HCT116 (cell line): ENCODE measurements around the gene TBC1D22B. TPM values are rescaled to one million over a fixed set of nuclear protein-coding genes. Genes with fewer than 3 reads are reported as not detected.

Source experiments
- ATAC-seq: fragments of 200-7000 bp; cut with Tn5 transposase; 2 replicates; pipeline ENCODE4 v1.9.1; 2020; ENCODE audit warnings: mild to moderate bottlenecking, moderate library complexity
- BruUV-seq: library from RNA; stranded (reverse); fragments of 400-500 nt; replicated peaks from 2 replicates; lab custom pipeline; 2021; lab: Mats Ljungman, UMichigan
- CTCF ChIA-PET: fragments of 300-600 bp; sonication (Branson Sonifier 250); formaldehyde crosslinking; loops from one replicate; lab custom pipeline; 2021; ENCODE audit warnings: antibody characterized with exemption; lab: Charles Lee
- POLR2A ChIA-PET: fragments of 300-600, 350-600 bp; sonication (Branson Sonifier 250); formaldehyde crosslinking; loops from one replicate; lab custom pipeline; 2021; ENCODE audit warnings: antibody characterized with exemption; lab: Charles Lee
- RAD21 ChIA-PET, 2 experiments: fragments of 300-600 bp; sonication (Branson Sonifier 250); formaldehyde crosslinking; loops; one replicate each; lab custom pipeline; 2023; ENCODE audit warnings: low total read pairs in 2 of 2; ENCODE audit not compliant: uncharacterized antibody in 2 of 2, unreplicated experiment in 2 of 2, low non-redundant PET in 1 of 2; lab: Charles Lee
- DNase-seq: peaks from one replicate; pipeline ENCODE4 v3.0.0-alpha.2; 2010; ENCODE audit warnings: low read depth, low spot score
- H2AFZ ChIP-seq: fragments of 200-600 bp; shearing (Covaris generic), sonication (generic); 2 replicates; pipeline ENCODE4 v1.6.1; 2017; ENCODE audit warnings: low read depth, mixed run types, mixed read lengths, antibody characterized with exemption, low read length; ENCODE audit not compliant: poor library complexity, severe bottlenecking
- H3K27ac ChIP-seq: 2 replicates; pipeline ENCODE4 v1.5.1; 2012; ENCODE audit warnings: low read depth, low read length
- H3K27me3 ChIP-seq: fragments of 200-600 bp; sonication (generic); 2 replicates; pipeline ENCODE4 v1.6.1; 2016; ENCODE audit warnings: mixed run types, low read length, mixed read lengths; ENCODE audit not compliant: insufficient read depth
- H3K36me3 ChIP-seq, 2 experiments: fragments of 200-500 bp in 1 of 2; fragments of 200-600 bp in 1 of 2; sonication (Bioruptor generic) in 1 of 2; sonication (generic) in 1 of 2; 2 replicates each; pipeline versions ENCODE4 v1.5.1 to v1.6.1; 2014 to 2016; ENCODE audit warnings: low read length in 2 of 2, inconsistent platforms in 1 of 2, mixed read lengths in 1 of 2, mixed run types in 1 of 2; ENCODE audit not compliant: insufficient read depth in 2 of 2, control insufficient read depth in 1 of 2
- H3K4me1 ChIP-seq, 2 experiments: fragments of 200-600 bp in 1 of 2; sonication (generic) in 1 of 2; 2 replicates each; pipeline versions ENCODE4 v1.5.1 to v1.6.1; 2012 to 2017; ENCODE audit warnings: low read length in 2 of 2, inconsistent platforms in 1 of 2, mild to moderate bottlenecking in 1 of 2, mixed read lengths in 1 of 2, mixed run types in 1 of 2, moderate library complexity in 1 of 2; ENCODE audit not compliant: insufficient read depth in 2 of 2, control insufficient read depth in 1 of 2
- H3K4me2 ChIP-seq: fragments of 200-600 bp; sonication (generic); 2 replicates; pipeline ENCODE4 v1.6.1; 2017; ENCODE audit warnings: mixed run types, low read length, mixed read lengths
- H3K4me3 ChIP-seq, 2 experiments: fragments of 200-600 bp in 1 of 2; sonication (generic) in 1 of 2; replicated peaks in 1 of 2; 2 replicates each; pipeline ENCODE4 v1.5.1; 2011 to 2016; ENCODE audit warnings: low read length in 2 of 2, control low read depth in 1 of 2, low read depth in 1 of 2, mild to moderate bottlenecking in 1 of 2, mixed read lengths in 1 of 2, mixed run types in 1 of 2
- H3K79me2 ChIP-seq: fragments of 200-600 bp; sonication (generic); 2 replicates; pipeline ENCODE4 v1.6.1; 2017; ENCODE audit warnings: mild to moderate bottlenecking, mixed run types, low read length, moderate library complexity, mixed read lengths; ENCODE audit not compliant: insufficient read depth
- H3K9ac ChIP-seq: fragments of 200-600 bp; sonication (generic); 2 replicates; pipeline ENCODE4 v1.6.1; 2016; ENCODE audit warnings: low read length, mixed read lengths
- H3K9me2 ChIP-seq: fragments of 200-600 bp; sonication (generic), shearing (Covaris generic); 2 replicates; pipeline ENCODE4 v1.6.1; 2017; ENCODE audit warnings: mixed run types, mild to moderate bottlenecking, moderate library complexity; ENCODE audit not compliant: insufficient read depth
- H3K9me3 ChIP-seq, 2 experiments: fragments of 200-500 bp in 1 of 2; fragments of 200-600 bp in 1 of 2; sonication (Bioruptor generic) in 1 of 2; sonication (generic) in 1 of 2; 2 replicates each; pipeline ENCODE4 v1.6.1; 2014 to 2017; ENCODE audit warnings: low read length in 2 of 2, mixed read lengths in 2 of 2, inconsistent platforms in 1 of 2, low read depth in 1 of 2, mild to moderate bottlenecking in 1 of 2, mixed run types in 1 of 2, moderate library complexity in 1 of 2; ENCODE audit not compliant: control insufficient read depth in 1 of 2, insufficient read depth in 1 of 2
- H4K20me1 ChIP-seq: fragments of 200-600 bp; sonication (generic), shearing (Covaris generic); 2 replicates; pipeline ENCODE4 v1.6.1; 2017; ENCODE audit warnings: mixed run types, mild to moderate bottlenecking, moderate library complexity; ENCODE audit not compliant: insufficient read depth
- CEBPB ChIP-seq: IDR thresholded peaks from 2 replicates; pipeline ENCODE4 v1.6.1; 2012; ENCODE audit warnings: low read depth
- EGR1 ChIP-seq: IDR thresholded peaks from 2 replicates; pipeline ENCODE4 v1.6.1; 2012; ENCODE audit warnings: low read depth
- ELF1 ChIP-seq: IDR thresholded peaks from 2 replicates; pipeline ENCODE4 v1.6.1; 2012; ENCODE audit warnings: low read depth, borderline replicate concordance
- EZH2 ChIP-seq: fragments of 200-600 bp; sonication (generic); IDR thresholded peaks from 2 replicates; pipeline ENCODE4 v1.6.1; 2017; ENCODE audit warnings: antibody characterized with exemption, mixed run types
- EZH2phosphoT487 ChIP-seq: fragments of 200-600 bp; IDR thresholded peaks from 2 replicates; pipeline ENCODE4 v1.6.1; 2018; ENCODE audit warnings: antibody characterized with exemption, borderline replicate concordance
- FOSL1 ChIP-seq: IDR thresholded peaks from 2 replicates; pipeline ENCODE4 v1.6.1; 2012; ENCODE audit warnings: low read depth
- JUND ChIP-seq: IDR thresholded peaks from 2 replicates; pipeline ENCODE4 v1.6.1; 2012
- POLR2A ChIP-seq: IDR thresholded peaks from 2 replicates; pipeline ENCODE4 v1.7.0; 2011; ENCODE audit warnings: borderline replicate concordance; ENCODE audit not compliant: insufficient read depth, insufficient read length; ENCODE audit errors: extremely low read depth
- POLR2AphosphoS5 ChIP-seq: IDR thresholded peaks from 2 replicates; pipeline ENCODE4 v1.6.1; 2011; ENCODE audit warnings: mild to moderate bottlenecking, low read depth, low read length, moderate library complexity
- SP1 ChIP-seq: IDR thresholded peaks from 2 replicates; pipeline ENCODE4 v1.6.1; 2012; ENCODE audit warnings: low read depth
- YY1 ChIP-seq: IDR thresholded peaks from 2 replicates; pipeline ENCODE4 v1.6.1; 2011; ENCODE audit warnings: low read length, low read depth, moderate library complexity, mild to moderate bottlenecking; ENCODE audit not compliant: insufficient replicate concordance; ENCODE audit errors: extremely low read depth
- ZFX ChIP-seq: fragments of 450-650 bp; IDR thresholded peaks from 2 replicates; pipeline ENCODE4 v1.6.1; 2017
- intact Hi-C: fragments of 100-400 bp; cut with micrococcal nuclease; formaldehyde crosslinking; loops from 2 replicates; pipeline ENCODE4 v1.10.0; 2022
- total RNA-seq: library from RNA; stranded (reverse); gene quantifications from one replicate; pipeline ENCODE4 v1.2.1, GENCODE V29; 2021; ENCODE audit not compliant: unreplicated experiment
- TF ChIP-seq, protein P1 (sequence below): IDR thresholded peaks from 2 replicates; pipeline ENCODE4 v1.6.1; 2012; ENCODE audit warnings: low read depth
- TF ChIP-seq, protein P2 (sequence below): IDR thresholded peaks from 2 replicates; pipeline ENCODE4 v1.6.1; 2012
- TF ChIP-seq, protein P3 (sequence below): IDR thresholded peaks from 2 replicates; pipeline ENCODE4 v1.6.1; 2012
- TF ChIP-seq, protein P4 (sequence below): IDR thresholded peaks from 2 replicates; pipeline ENCODE4 v1.6.1; 2011; ENCODE audit warnings: mild to moderate bottlenecking, low read length, moderate library complexity; ENCODE audit not compliant: insufficient replicate concordance; ENCODE audit errors: extremely low read depth
- TF ChIP-seq, protein P5 (sequence below), 3 experiments: fragments of 200-600 bp in 1 of 3; sonication (generic) in 1 of 3; IDR thresholded peaks in 2 of 3; conservative IDR thresholded peaks in 1 of 3; 2 replicates each; pipeline ENCODE4 v1.5.1; 2012 to 2017; ENCODE audit warnings: low read depth in 2 of 3, low read length in 2 of 3, antibody characterized with exemption in 1 of 3, borderline replicate concordance in 1 of 3, control low read depth in 1 of 3, mild to moderate bottlenecking in 1 of 3, mixed read lengths in 1 of 3, mixed run types in 1 of 3, moderate library complexity in 1 of 3; ENCODE audit not compliant: insufficient read depth in 1 of 3

Gene TBC1D22B
- total RNA-seq, 1 experiment from 2014 or later = 9.1 TPM

DNA sequence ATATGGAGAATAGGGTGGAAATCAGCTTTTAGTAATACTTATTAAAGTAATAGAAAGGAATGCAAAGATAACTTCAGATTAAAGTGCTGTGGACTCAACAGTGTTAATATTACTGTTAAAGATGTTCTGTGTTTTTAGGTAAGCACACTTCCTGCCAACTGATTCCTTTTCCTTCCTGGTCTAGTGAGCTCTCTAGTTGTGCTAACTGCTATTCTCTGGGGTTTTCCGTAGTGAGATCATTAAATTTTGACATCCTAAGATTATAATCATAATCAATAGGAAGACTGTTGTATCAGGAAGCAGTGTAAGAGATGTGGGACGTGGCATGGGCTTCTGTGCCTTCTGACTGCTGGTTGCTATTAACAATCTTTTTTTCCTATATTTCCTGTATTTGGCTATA, 1.6 kb downstream of the TBC1D22B start:
- no peak for DNase-seq
- H3K9ac ChIP-seq = no peak overlapping the region
- POLR2A ChIA-PET = interaction anchor here (1.0 to 1.9 kb wide), 2 partner anchors 17 kb away, joined by 3 to 10 read pairs; no protein-coding TSS in a partner anchor
- no peaks in the 10 kb centered on the region for H3K9me2 ChIP-seq
- peak overlapping the region; percentile 85 for H3K4me2 ChIP-seq
- no peaks in the 10 kb centered on the region for H4K20me1 ChIP-seq
- BruUV-seq = no TSS peak
- no peak overlapping the region for H3K27ac ChIP-seq
- intact Hi-C loops = no loop called here
- no peak for ATAC-seq
- no peak overlapping the region for H3K4me3 ChIP-seq
- no peak overlapping the region for H2AFZ ChIP-seq
- no peaks in the 10 kb centered on the region for H3K27me3 ChIP-seq
- peaks cover 8 to 14% of the 10 kb centered on the region in 2 experiments; a peak in 3 of 4 replicates for H3K4me1 ChIP-seq
- H3K79me2 ChIP-seq = peaks cover 61% of the 10 kb centered on the region
- no peaks in the 10 kb centered on the region for H3K9me3 ChIP-seq
- TF ChIP-seq JUND (no peak), ZFX (no peak), CEBPB (no peak), EZH2 (no peak), EGR1 (no peak), POLR2AphosphoS5 (no peak), YY1 (no peak), ELF1 (no peak), POLR2A (no peak), EZH2phosphoT487 (no peak), FOSL1 (no peak), SP1 (no peak)
- TF ChIP-seq, protein P1, sequence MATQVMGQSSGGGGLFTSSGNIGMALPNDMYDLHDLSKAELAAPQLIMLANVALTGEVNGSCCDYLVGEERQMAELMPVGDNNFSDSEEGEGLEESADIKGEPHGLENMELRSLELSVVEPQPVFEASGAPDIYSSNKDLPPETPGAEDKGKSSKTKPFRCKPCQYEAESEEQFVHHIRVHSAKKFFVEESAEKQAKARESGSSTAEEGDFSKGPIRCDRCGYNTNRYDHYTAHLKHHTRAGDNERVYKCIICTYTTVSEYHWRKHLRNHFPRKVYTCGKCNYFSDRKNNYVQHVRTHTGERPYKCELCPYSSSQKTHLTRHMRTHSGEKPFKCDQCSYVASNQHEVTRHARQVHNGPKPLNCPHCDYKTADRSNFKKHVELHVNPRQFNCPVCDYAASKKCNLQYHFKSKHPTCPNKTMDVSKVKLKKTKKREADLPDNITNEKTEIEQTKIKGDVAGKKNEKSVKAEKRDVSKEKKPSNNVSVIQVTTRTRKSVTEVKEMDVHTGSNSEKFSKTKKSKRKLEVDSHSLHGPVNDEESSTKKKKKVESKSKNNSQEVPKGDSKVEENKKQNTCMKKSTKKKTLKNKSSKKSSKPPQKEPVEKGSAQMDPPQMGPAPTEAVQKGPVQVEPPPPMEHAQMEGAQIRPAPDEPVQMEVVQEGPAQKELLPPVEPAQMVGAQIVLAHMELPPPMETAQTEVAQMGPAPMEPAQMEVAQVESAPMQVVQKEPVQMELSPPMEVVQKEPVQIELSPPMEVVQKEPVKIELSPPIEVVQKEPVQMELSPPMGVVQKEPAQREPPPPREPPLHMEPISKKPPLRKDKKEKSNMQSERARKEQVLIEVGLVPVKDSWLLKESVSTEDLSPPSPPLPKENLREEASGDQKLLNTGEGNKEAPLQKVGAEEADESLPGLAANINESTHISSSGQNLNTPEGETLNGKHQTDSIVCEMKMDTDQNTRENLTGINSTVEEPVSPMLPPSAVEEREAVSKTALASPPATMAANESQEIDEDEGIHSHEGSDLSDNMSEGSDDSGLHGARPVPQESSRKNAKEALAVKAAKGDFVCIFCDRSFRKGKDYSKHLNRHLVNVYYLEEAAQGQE = no peak
- TF ChIP-seq, protein P2, sequence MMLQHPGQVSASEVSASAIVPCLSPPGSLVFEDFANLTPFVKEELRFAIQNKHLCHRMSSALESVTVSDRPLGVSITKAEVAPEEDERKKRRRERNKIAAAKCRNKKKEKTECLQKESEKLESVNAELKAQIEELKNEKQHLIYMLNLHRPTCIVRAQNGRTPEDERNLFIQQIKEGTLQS = no peak
- TF ChIP-seq, protein P3, sequence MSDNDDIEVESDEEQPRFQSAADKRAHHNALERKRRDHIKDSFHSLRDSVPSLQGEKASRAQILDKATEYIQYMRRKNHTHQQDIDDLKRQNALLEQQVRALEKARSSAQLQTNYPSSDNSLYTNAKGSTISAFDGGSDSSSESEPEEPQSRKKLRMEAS = no peak
- TF ChIP-seq, protein P4, sequence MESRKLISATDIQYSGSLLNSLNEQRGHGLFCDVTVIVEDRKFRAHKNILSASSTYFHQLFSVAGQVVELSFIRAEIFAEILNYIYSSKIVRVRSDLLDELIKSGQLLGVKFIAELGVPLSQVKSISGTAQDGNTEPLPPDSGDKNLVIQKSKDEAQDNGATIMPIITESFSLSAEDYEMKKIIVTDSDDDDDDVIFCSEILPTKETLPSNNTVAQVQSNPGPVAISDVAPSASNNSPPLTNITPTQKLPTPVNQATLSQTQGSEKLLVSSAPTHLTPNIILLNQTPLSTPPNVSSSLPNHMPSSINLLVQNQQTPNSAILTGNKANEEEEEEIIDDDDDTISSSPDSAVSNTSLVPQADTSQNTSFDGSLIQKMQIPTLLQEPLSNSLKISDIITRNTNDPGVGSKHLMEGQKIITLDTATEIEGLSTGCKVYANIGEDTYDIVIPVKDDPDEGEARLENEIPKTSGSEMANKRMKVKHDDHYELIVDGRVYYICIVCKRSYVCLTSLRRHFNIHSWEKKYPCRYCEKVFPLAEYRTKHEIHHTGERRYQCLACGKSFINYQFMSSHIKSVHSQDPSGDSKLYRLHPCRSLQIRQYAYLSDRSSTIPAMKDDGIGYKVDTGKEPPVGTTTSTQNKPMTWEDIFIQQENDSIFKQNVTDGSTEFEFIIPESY = no peak
- TF ChIP-seq, protein P5, sequence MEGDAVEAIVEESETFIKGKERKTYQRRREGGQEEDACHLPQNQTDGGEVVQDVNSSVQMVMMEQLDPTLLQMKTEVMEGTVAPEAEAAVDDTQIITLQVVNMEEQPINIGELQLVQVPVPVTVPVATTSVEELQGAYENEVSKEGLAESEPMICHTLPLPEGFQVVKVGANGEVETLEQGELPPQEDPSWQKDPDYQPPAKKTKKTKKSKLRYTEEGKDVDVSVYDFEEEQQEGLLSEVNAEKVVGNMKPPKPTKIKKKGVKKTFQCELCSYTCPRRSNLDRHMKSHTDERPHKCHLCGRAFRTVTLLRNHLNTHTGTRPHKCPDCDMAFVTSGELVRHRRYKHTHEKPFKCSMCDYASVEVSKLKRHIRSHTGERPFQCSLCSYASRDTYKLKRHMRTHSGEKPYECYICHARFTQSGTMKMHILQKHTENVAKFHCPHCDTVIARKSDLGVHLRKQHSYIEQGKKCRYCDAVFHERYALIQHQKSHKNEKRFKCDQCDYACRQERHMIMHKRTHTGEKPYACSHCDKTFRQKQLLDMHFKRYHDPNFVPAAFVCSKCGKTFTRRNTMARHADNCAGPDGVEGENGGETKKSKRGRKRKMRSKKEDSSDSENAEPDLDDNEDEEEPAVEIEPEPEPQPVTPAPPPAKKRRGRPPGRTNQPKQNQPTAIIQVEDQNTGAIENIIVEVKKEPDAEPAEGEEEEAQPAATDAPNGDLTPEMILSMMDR (IDR thresholded peaks at IDR 0.05 in 2 of 3, conservative IDR thresholded peaks at IDR 0.05 in 1 of 3; ENCODE audit: borderline replicate concordance in 1 of 3, insufficient read depth in 1 of 3, low read depth in 2 of 3, low read length in 2 of 3) = no peak
- RAD21 ChIA-PET = no interaction called here
- CTCF ChIA-PET = interaction anchor here (0.7 kb wide), 1 partner anchor 65 kb away, joined by 3 read pairs; no protein-coding TSS in a partner anchor
- H3K36me3 ChIP-seq = no peaks in the 10 kb centered on the region; a peak in 1 of 4 replicates
